Neural cell (in vitro differentiated cells): ENCODE data around the gene PRKG1. TPM values are rescaled to one million over a fixed set of nuclear protein-coding genes. Genes with fewer than 3 reads are reported as not detected.

ENCODE experiments used
- H2AFZ ChIP-seq: fragments of 200-600, 300-800 bp; sonication (generic), shearing (Covaris generic); 2 replicates; pipeline ENCODE4 v1.6.0; 2014; ENCODE audit warnings: low read depth, mild to moderate bottlenecking, antibody characterized with exemption, low read length, moderate library complexity
- H3F3A ChIP-seq: fragments of 200-600 bp; shearing (Covaris generic); 2 replicates; pipeline ENCODE4 v1.6.1; 2016; ENCODE audit warnings: mild to moderate bottlenecking, moderate library complexity, mixed read lengths, antibody characterized with exemption, low read length; ENCODE audit not compliant: insufficient read depth, poor library complexity, severe bottlenecking
- H3K27ac ChIP-seq: fragments of 200-600, 300-800 bp; sonication (generic), shearing (Covaris generic); 2 replicates; pipeline ENCODE4 v1.5.1; 2014; ENCODE audit warnings: mild to moderate bottlenecking, low read length, moderate library complexity
- H3K27me3 ChIP-seq: fragments of 300-800, 200-600 bp; sonication (generic), shearing (Covaris generic); 2 replicates; pipeline ENCODE4 v1.6.0; 2014; ENCODE audit warnings: mild to moderate bottlenecking, low read depth, low read length, moderate library complexity; ENCODE audit not compliant: insufficient read depth
- H3K36me3 ChIP-seq: fragments of 300-800, 200-600 bp; sonication (generic), shearing (Covaris generic); 2 replicates; pipeline ENCODE4 v1.5.1; 2014; ENCODE audit warnings: mild to moderate bottlenecking, antibody characterized with exemption, low read length, moderate library complexity; ENCODE audit not compliant: insufficient read depth
- H3K4me2 ChIP-seq: fragments of 300-800, 200-600 bp; sonication (generic), shearing (Covaris generic); 2 replicates; pipeline ENCODE4 v1.6.0; 2014; ENCODE audit warnings: mild to moderate bottlenecking, low read length
- H3K4me3 ChIP-seq: fragments of 300-800, 200-600 bp; sonication (generic), shearing (Covaris generic); 2 replicates; pipeline ENCODE4 v1.5.1; 2014; ENCODE audit warnings: mild to moderate bottlenecking, low read length, moderate library complexity
- H3K79me2 ChIP-seq: fragments of 200-600 bp; shearing (Covaris generic); replicated peaks from 2 replicates; pipeline ENCODE4 v1.6.0; 2014; ENCODE audit warnings: mild to moderate bottlenecking, low read length, moderate library complexity; ENCODE audit not compliant: insufficient read depth
- H3K9ac ChIP-seq: fragments of 300-800, 200-600 bp; sonication (generic), shearing (Covaris generic); 2 replicates; pipeline ENCODE4 v1.6.1; 2016; ENCODE audit warnings: mild to moderate bottlenecking, low read length, mixed read lengths
- H3K9me2 ChIP-seq: fragments of 200-600 bp; shearing (Covaris generic); 2 replicates; pipeline ENCODE4 v1.6.1; 2016; ENCODE audit warnings: mild to moderate bottlenecking, low read length, mixed read lengths; ENCODE audit not compliant: insufficient read depth
- H3K9me3 ChIP-seq: fragments of 200-600, 300-800 bp; sonication (generic), shearing (Covaris generic); 2 replicates; pipeline ENCODE4 v1.6.1; 2016; ENCODE audit warnings: mild to moderate bottlenecking, mixed run types, low read length, moderate library complexity, mixed read lengths
- H4K20me1 ChIP-seq: fragments of 200-600 bp; shearing (Covaris generic); 2 replicates; pipeline ENCODE4 v1.6.1; 2016; ENCODE audit warnings: mild to moderate bottlenecking, mixed run types; ENCODE audit not compliant: insufficient read depth
- EP300 ChIP-seq: fragments of 450-650 bp; conservative IDR thresholded peaks from 2 replicates; pipeline ENCODE4 v1.6.1; 2014; ENCODE audit warnings: antibody characterized with exemption, mild to moderate bottlenecking, moderate library complexity; ENCODE audit not compliant: poor library complexity, severe bottlenecking
- EZH2 ChIP-seq: fragments of 200-600, 300-800 bp; shearing (Covaris generic), sonication (generic); IDR thresholded peaks from 2 replicates; pipeline ENCODE4 v1.6.1; 2014; ENCODE audit warnings: antibody characterized with exemption, low read length, borderline replicate concordance, mild to moderate bottlenecking; ENCODE audit not compliant: insufficient read depth, poor library complexity, severe bottlenecking
- MXI1 ChIP-seq: fragments of 450-650 bp; conservative IDR thresholded peaks from 2 replicates; pipeline ENCODE4 v1.6.1; 2014; ENCODE audit warnings: antibody characterized with exemption, mild to moderate bottlenecking; ENCODE audit not compliant: poor library complexity, severe bottlenecking
- POLR2AphosphoS5 ChIP-seq: IDR thresholded peaks from 2 replicates; pipeline ENCODE4 v1.6.1; 2012
- RAD21 ChIP-seq: fragments of 450-650 bp; conservative IDR thresholded peaks from 2 replicates; pipeline ENCODE4 v1.6.1; 2014; ENCODE audit warnings: antibody characterized with exemption, mild to moderate bottlenecking, moderate library complexity
- SMC3 ChIP-seq: fragments of 450-650 bp; conservative IDR thresholded peaks from 2 replicates; pipeline ENCODE4 v1.6.1; 2014; ENCODE audit warnings: antibody characterized with exemption, mild to moderate bottlenecking, moderate library complexity; ENCODE audit not compliant: poor library complexity
- TAF1 ChIP-seq: IDR thresholded peaks from 2 replicates; pipeline ENCODE4 v1.6.1; 2012; ENCODE audit warnings: low read depth
- polyA plus RNA-seq: library from polyadenylated mRNA; depleted of rRNA; stranded (reverse); fragments of >200 nt; gene quantifications from 2 replicates; pipeline ENCODE4 v1.2.3, GENCODE V29; 2014
- TF ChIP-seq, protein P1 (sequence below): IDR thresholded peaks from 2 replicates; pipeline ENCODE4 v1.6.1; 2012; ENCODE audit warnings: borderline replicate concordance
- TF ChIP-seq, protein P2 (sequence below): fragments of 450-650 bp; IDR thresholded peaks from 2 replicates; pipeline ENCODE4 v1.5.1; 2014; ENCODE audit warnings: antibody characterized with exemption, mild to moderate bottlenecking, moderate library complexity; ENCODE audit not compliant: poor library complexity, severe bottlenecking

PRKG1 gene
- polyA plus RNA-seq, 1 donor from 2014 or later: 2.2 TPM

DNA sequence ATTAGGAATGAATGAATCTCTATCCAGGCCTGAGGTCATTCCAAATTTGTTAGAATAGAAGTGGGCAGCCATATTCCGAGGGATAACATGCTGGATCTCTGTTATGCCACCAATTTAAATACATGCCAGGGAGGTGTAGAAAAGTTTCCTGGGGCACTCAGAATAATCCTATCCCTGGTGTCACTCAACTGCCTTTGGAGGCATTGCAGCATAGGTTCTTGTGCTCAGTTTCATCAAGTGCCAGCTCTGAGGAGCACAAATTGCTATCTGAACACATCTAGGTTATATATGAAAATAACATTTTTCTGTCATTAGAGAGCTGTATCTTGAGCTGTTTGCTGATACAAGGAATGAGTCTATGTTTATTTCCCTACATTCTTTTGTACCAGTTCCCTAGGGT is 427.8 kb downstream of the PRKG1 start:
- Histone ChIP-seq H3K27me3 (no peaks in the 10 kb centered on the region), H3K79me2 (no peaks in the 10 kb centered on the region), H3K9me2 (no peaks in the 10 kb centered on the region), H3K9ac (no peak overlapping the region), H3K36me3 (no peaks in the 10 kb centered on the region), H2AFZ (no peak overlapping the region), H3F3A (no peaks in the 10 kb centered on the region), H3K4me3 (no peak overlapping the region), H3K9me3 (no peaks in the 10 kb centered on the region), H3K4me2 (no peak overlapping the region), H4K20me1 (no peaks in the 10 kb centered on the region), H3K27ac (no peak overlapping the region)
- TF ChIP-seq, protein P1, sequence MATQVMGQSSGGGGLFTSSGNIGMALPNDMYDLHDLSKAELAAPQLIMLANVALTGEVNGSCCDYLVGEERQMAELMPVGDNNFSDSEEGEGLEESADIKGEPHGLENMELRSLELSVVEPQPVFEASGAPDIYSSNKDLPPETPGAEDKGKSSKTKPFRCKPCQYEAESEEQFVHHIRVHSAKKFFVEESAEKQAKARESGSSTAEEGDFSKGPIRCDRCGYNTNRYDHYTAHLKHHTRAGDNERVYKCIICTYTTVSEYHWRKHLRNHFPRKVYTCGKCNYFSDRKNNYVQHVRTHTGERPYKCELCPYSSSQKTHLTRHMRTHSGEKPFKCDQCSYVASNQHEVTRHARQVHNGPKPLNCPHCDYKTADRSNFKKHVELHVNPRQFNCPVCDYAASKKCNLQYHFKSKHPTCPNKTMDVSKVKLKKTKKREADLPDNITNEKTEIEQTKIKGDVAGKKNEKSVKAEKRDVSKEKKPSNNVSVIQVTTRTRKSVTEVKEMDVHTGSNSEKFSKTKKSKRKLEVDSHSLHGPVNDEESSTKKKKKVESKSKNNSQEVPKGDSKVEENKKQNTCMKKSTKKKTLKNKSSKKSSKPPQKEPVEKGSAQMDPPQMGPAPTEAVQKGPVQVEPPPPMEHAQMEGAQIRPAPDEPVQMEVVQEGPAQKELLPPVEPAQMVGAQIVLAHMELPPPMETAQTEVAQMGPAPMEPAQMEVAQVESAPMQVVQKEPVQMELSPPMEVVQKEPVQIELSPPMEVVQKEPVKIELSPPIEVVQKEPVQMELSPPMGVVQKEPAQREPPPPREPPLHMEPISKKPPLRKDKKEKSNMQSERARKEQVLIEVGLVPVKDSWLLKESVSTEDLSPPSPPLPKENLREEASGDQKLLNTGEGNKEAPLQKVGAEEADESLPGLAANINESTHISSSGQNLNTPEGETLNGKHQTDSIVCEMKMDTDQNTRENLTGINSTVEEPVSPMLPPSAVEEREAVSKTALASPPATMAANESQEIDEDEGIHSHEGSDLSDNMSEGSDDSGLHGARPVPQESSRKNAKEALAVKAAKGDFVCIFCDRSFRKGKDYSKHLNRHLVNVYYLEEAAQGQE: no peak
- no peak for TF ChIP-seq POLR2AphosphoS5
- no peak for TF ChIP-seq TAF1
- no peak for TF ChIP-seq SMC3
- TF ChIP-seq RAD21: no peak

DNA sequence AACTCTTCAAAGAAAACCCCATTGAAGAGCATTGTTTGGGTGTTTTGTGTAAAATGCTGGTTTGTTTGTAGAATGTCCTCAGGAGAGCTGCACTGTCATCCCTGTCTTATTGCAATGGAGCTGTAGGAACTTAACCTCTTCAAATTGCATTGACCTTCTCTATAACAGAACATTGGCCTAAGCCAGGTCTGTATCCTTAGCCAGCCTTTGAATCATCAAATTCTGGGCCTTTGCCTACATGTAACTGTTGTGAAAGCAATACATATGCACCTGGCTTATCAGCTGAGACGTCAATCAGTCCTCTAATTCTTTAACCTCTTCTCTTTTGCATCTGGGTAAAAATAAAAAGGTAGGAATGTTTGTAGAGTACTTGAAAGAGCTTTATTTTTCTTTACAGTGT is 429.1 kb downstream of the PRKG1 start:
- no peaks in the 10 kb centered on the region for H4K20me1 ChIP-seq
- no peak overlapping the region for H3K9ac ChIP-seq
- H3K4me3 ChIP-seq: no peak overlapping the region
- TF ChIP-seq RAD21 (no peak), MXI1 (no peak), EZH2 (no peak), SMC3 (no peak), POLR2AphosphoS5 (no peak), EP300 (no peak), TAF1 (no peak)
- TF ChIP-seq, protein P1: no peak
- TF ChIP-seq, protein P2, sequence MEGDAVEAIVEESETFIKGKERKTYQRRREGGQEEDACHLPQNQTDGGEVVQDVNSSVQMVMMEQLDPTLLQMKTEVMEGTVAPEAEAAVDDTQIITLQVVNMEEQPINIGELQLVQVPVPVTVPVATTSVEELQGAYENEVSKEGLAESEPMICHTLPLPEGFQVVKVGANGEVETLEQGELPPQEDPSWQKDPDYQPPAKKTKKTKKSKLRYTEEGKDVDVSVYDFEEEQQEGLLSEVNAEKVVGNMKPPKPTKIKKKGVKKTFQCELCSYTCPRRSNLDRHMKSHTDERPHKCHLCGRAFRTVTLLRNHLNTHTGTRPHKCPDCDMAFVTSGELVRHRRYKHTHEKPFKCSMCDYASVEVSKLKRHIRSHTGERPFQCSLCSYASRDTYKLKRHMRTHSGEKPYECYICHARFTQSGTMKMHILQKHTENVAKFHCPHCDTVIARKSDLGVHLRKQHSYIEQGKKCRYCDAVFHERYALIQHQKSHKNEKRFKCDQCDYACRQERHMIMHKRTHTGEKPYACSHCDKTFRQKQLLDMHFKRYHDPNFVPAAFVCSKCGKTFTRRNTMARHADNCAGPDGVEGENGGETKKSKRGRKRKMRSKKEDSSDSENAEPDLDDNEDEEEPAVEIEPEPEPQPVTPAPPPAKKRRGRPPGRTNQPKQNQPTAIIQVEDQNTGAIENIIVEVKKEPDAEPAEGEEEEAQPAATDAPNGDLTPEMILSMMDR: no peak
- H3K27ac ChIP-seq: no peak overlapping the region
- H3K36me3 ChIP-seq: no peaks in the 10 kb centered on the region
- no peaks in the 10 kb centered on the region for H3K27me3 ChIP-seq
- no peak overlapping the region for H2AFZ ChIP-seq
- H3K79me2 ChIP-seq: no peaks in the 10 kb centered on the region
- no peak overlapping the region for H3K4me2 ChIP-seq
- H3K9me2 ChIP-seq: no peaks in the 10 kb centered on the region
- no peaks in the 10 kb centered on the region for H3K9me3 ChIP-seq
- H3F3A ChIP-seq: no peaks in the 10 kb centered on the region
